Endothelial cell of umbilical vein (primary cell): ENCODE measurements around the gene FMNL2.
A peak's percentile ranks its signal among the peaks of the same experiment; 100 is the strongest.

ENCODE experiments used
- EZH2 ChIP-seq: IDR thresholded peaks from 2 replicates; pipeline ENCODE4 v1.6.1; 2012; ENCODE audit warnings: borderline replicate concordance, low read depth, mild to moderate bottlenecking, moderate library complexity, low read length, inconsistent platforms; ENCODE audit not compliant: severe bottlenecking
- GATA2 ChIP-seq: IDR thresholded peaks from 2 replicates; pipeline ENCODE4 v1.7.0; 2011; ENCODE audit warnings: low read depth, mild to moderate bottlenecking, moderate library complexity, mixed read lengths, low read length; ENCODE audit not compliant: insufficient read length, insufficient read depth
- JUN ChIP-seq: IDR thresholded peaks from 2 replicates; pipeline ENCODE4 v1.6.1; 2011; ENCODE audit warnings: borderline replicate concordance, low read depth; ENCODE audit not compliant: insufficient read length, insufficient read depth
- MAX ChIP-seq: IDR thresholded peaks from 2 replicates; pipeline ENCODE4 v1.6.1; 2011; ENCODE audit not compliant: insufficient read depth, insufficient read length
- POLR2A ChIP-seq: IDR thresholded peaks from 2 replicates; pipeline ENCODE4 v1.6.1; 2012; ENCODE audit warnings: low read depth, mild to moderate bottlenecking, control low read depth, low read length
- POLR2AphosphoS5 ChIP-seq: IDR thresholded peaks from 2 replicates; pipeline ENCODE4 v1.6.1; 2012; ENCODE audit warnings: low read depth, mild to moderate bottlenecking, control low read depth, low read length, moderate library complexity; ENCODE audit not compliant: insufficient read depth
- TF ChIP-seq, protein P1 (sequence below), 2 donors: IDR thresholded peaks; 1 replicate in 1 of 2; 2 replicates in 1 of 2; pipeline ENCODE4 v1.5.1; 2011; ENCODE audit warnings: low read length in 2 of 2, mild to moderate bottlenecking in 2 of 2, moderate library complexity in 2 of 2, control low read depth in 1 of 2, inconsistent platforms in 1 of 2, low read depth in 1 of 2; ENCODE audit not compliant: insufficient read depth in 1 of 2; ENCODE audit errors: extremely low read depth in 1 of 2

- TF ChIP-seq POLR2AphosphoS5 (peak; percentile 23), JUN (no peak), MAX (no peak), POLR2A (no peak), GATA2 (peak; percentile 51), EZH2 (no peak)
- TF ChIP-seq, protein P1, sequence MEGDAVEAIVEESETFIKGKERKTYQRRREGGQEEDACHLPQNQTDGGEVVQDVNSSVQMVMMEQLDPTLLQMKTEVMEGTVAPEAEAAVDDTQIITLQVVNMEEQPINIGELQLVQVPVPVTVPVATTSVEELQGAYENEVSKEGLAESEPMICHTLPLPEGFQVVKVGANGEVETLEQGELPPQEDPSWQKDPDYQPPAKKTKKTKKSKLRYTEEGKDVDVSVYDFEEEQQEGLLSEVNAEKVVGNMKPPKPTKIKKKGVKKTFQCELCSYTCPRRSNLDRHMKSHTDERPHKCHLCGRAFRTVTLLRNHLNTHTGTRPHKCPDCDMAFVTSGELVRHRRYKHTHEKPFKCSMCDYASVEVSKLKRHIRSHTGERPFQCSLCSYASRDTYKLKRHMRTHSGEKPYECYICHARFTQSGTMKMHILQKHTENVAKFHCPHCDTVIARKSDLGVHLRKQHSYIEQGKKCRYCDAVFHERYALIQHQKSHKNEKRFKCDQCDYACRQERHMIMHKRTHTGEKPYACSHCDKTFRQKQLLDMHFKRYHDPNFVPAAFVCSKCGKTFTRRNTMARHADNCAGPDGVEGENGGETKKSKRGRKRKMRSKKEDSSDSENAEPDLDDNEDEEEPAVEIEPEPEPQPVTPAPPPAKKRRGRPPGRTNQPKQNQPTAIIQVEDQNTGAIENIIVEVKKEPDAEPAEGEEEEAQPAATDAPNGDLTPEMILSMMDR (IDR thresholded peaks at IDR 0.05; ENCODE audit: extremely low read depth in 1 of 2, insufficient read depth in 1 of 2, low read depth in 1 of 2, low read length in 2 of 2), result no peak
These were observed 159.1 kb downstream of the FMNL2 start for GRCh38 chr2:152493945-152494528.
